ENCODE data around the gene ZNF503. TPM values are rescaled to one million over a fixed set of nuclear protein-coding genes. Genes with fewer than 3 reads are reported as not detected.

Gene ZNF503
- total and polyA plus RNA-seq, 2 of the 8 experiments (the other 6 are each of a cell fraction or from before 2014, with no cell fraction given), result 0.03 to 0.13 TPM

DNA sequence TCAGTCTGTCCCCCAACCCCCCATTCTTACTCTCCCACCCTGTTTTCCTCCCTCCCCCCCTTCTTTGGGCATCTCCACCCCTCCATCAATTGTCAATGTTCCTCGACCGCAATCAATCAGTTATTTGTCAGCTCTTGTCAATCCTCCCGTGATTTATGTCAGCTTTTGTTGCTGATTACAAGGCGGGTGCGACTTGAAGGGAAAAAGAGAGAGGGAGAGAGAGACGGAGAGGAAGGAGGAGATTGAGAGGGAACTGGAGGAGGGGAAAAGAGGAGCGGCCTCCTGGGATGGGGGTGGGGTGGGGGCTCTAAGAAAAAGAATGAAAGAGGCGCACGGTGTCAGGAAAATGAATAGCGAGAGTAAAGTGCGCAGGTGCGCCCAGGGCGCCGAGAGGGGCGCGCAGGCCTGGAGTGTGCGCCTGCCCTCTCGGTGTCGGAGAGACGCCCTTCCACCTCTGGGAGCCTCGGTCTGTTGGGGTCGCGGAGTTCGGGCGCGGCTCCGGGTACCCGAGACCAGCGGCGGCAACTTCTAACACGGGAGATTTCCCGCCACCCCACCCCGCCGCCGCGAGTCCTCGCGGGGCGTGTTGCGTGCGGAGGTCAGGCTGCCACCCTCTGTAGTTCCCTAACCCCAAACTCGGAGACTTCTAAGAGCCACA, 1.1 kb upstream of the ZNF503 start (continued):
- TF ChIP-seq CBX8 (IDR thresholded peaks at IDR 0.05; ENCODE audit: borderline replicate concordance, low read depth, low read length) (0 out of 2 replicates have a peak, but pooled peaks have one; percentile 14), KDM1A (IDR thresholded peaks at IDR 0.05; ENCODE audit: borderline replicate concordance, low read length) (no peak), SP4 (IDR thresholded peaks at IDR 0.05; ENCODE audit: low read length) (no peak)
